Ovary (tissue), 3 donors: ENCODE measurements around the gene ZNF524.

ENCODE experiments used
- POLR2A ChIP-seq: fragments of 450-650 bp; IDR thresholded peaks from one replicate; pipeline ENCODE4 v1.6.1; 2017; ENCODE audit warnings: antibody characterized with exemption, mild to moderate bottlenecking, moderate library complexity
- TF ChIP-seq, protein P1 (sequence below), 3 donors: fragments of 450-650 bp in 2 of 3; fragments of 200-600 bp in 1 of 3; IDR thresholded peaks; one replicate each; pipeline versions ENCODE4 v1.5.1 to v1.8.0; 2016 to 2022; ENCODE audit warnings: antibody characterized with exemption in 3 of 3, mild to moderate bottlenecking in 1 of 3
- donor health status: DM: no; HTN: no; CAD: no.

DNA sequence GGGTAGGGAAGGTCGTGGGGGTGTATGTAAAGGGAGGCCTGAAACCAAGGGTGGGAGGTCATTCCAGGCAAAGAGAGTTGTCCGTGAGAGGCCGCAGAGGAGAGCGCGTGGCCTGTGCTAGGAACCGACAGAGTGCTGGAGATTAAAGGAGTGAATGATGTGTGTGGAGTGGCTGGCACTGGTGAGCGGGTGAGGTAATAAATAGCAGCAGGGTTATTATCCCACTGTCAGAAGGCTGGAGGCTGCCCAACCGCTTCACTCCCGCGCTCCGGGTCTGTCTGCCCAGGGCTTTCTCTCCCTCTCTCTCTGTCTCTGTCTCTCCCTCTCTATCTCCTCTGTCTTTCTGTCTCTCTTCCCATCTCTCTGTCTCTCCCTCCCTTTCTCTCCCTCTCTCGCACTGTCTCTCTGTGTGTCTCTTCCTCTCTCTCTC lies 36.8 kb upstream of the ZNF524 start:
- TF ChIP-seq POLR2A, result no peak
- TF ChIP-seq, protein P1, sequence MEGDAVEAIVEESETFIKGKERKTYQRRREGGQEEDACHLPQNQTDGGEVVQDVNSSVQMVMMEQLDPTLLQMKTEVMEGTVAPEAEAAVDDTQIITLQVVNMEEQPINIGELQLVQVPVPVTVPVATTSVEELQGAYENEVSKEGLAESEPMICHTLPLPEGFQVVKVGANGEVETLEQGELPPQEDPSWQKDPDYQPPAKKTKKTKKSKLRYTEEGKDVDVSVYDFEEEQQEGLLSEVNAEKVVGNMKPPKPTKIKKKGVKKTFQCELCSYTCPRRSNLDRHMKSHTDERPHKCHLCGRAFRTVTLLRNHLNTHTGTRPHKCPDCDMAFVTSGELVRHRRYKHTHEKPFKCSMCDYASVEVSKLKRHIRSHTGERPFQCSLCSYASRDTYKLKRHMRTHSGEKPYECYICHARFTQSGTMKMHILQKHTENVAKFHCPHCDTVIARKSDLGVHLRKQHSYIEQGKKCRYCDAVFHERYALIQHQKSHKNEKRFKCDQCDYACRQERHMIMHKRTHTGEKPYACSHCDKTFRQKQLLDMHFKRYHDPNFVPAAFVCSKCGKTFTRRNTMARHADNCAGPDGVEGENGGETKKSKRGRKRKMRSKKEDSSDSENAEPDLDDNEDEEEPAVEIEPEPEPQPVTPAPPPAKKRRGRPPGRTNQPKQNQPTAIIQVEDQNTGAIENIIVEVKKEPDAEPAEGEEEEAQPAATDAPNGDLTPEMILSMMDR (IDR thresholded peaks at IDR 0.05), result no peak
